Cardiac septum (tissue), 1 donor: ENCODE results near the gene PTCHD1. TPM values are rescaled to one million over a fixed set of nuclear protein-coding genes. Genes with fewer than 3 reads are reported as not detected.

Experiments used
- DNase-seq: peaks from one replicate; pipeline ENCODE4 v3.0.0-alpha.2; 2020; ENCODE audit warnings: low spot score
- intact Hi-C: fragments of 100-400 bp; cut with DNase I; formaldehyde crosslinking; loops from one replicate; pipeline ENCODE4 v1.14.0; 2022
- long read RNA-seq: library from polyadenylated mRNA; unstranded; transcript quantifications from one replicate; pipeline ENCODE4 v2.0.0, GENCODE V29; 2021
- total RNA-seq: library from RNA; stranded (reverse); fragmentation: NEBNext Ultra II Directional; extraction: Animal tissue kit (Norgen Biotek cat#: 25700); gene quantifications from one replicate; pipeline ENCODE4 v1.2.1, GENCODE V29; 2021
- donor health status: DM: no; HTN: no; CAD: no.

Gene PTCHD1
- total RNA-seq: 0.22 TPM
- long read RNA-seq, full-length matches to known transcripts: 1 of 1 reads
- long read RNA-seq, partial matches to known transcripts: 0 of 1 reads
- long read RNA-seq, other reads (novel, unspliced or antisense): 0 of 1 reads

DNA sequence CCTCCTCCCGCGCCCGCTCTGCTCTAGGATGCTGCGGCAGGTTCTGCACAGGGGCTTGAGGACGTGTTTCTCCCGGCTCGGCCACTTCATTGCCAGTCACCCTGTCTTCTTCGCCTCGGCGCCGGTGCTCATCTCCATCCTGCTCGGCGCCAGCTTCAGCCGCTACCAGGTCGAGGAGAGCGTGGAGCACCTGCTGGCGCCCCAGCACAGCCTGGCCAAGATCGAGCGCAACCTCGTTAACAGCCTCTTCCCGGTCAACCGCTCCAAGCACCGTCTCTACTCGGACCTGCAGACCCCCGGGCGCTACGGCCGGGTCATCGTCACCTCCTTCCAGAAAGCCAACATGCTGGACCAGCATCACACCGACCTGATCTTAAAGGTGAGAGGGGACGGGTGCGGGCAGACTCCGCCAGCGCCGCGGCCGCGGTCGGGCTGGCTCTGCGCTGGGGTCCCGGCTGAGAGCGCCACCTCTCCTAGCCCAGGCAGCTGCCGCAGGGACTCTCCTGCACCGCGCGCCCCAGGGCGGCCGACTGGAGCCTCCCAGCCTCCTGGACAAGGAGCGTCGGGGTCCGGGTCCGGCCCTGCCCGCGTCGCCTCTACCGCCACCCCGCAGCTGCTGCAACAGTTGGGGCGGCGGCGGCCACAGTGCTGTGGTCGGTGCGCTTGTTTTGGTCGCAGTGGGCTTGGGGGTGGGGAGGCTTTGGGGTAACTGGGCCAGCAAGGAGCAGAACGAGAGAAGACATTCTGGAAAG, at the start of gene PTCHD1:
TSS of gene PTCHD1 (plus strand) at position 2 of the 752 bp plus-strand sequence. CDS start at position 29, 27 bp downstream.
- no peak for DNase-seq
- intact Hi-C loops: no loop called here

DNA sequence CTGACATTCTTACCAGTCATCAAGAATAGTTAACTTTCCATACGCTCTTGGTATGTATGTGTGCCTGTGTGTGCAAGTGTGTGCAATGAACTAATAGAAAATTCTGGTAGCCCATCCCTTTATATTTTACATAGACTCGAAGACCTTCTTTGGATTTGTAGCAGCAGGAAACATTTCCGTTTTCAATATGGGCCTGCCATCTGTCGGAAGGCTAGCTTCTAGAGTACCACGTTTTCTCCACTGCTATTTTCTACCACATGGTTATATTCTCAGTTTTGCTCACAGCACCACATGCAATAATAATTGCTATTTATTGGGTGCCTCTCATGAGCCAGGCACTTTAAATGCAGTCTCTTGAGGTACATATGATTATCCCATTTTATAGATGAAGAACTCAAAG, 47.9 kb upstream of the PTCHD1 start:
- intact Hi-C loops: no loop called here
- no peak for DNase-seq

DNA sequence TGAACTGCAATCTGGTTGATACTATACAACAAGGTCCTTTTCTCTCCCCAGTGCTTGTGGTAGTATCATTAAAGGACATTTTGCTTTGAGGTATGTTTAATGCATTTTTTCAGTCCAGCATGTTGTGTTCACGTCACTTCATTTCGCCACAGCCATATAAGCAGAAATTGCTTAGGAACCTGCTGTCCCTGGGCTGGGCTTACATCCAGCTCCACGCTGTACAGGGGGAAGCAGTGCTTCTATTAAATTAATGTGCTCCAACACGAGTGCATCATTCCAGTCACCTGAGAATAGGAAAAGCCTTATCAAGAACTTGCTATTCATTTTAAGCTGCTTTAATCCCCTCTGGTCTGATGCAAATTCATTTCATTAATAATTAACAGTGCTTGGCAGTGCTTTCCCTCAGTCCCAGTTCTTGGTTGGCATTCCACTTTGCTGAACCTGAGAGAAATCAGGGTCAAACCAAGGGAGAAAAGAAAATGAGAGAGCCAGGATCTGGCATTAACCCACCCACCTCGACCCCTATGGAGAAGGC, 47.4 kb upstream of the PTCHD1 start:
- DNase-seq: no peak
- intact Hi-C loops: no loop called here

DNA sequence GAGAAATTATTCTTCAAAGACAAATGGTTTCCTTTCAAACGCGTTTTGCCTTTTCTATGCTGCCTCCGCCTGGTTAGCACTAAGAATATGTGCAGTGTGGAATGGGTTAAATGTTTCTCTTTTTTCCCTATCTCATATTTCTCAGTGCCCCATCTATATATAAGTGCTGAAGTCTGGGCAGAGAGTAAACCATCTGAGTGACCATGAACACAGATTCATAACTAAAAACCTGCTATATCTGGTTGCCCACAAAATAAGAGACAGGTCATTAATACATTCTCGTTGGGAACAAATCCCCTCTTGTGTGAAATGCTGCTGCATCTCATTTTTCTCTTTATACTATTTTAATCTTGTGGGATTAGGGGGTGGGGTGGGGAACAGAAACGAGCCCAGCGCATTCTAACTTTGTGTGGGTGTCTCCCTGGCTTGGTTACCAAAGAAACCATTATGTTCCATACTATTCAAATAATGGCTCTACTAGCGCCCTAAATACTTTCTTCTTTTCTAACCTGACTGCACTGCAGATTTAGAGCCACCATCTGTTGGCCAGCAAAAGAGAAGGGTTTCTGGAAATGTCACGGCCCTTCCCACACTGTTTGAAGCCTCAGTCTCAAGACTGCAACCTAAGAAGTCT, 42.2 kb upstream of the PTCHD1 start:
- DNase-seq: no peak
- intact Hi-C loops: no loop called here

DNA sequence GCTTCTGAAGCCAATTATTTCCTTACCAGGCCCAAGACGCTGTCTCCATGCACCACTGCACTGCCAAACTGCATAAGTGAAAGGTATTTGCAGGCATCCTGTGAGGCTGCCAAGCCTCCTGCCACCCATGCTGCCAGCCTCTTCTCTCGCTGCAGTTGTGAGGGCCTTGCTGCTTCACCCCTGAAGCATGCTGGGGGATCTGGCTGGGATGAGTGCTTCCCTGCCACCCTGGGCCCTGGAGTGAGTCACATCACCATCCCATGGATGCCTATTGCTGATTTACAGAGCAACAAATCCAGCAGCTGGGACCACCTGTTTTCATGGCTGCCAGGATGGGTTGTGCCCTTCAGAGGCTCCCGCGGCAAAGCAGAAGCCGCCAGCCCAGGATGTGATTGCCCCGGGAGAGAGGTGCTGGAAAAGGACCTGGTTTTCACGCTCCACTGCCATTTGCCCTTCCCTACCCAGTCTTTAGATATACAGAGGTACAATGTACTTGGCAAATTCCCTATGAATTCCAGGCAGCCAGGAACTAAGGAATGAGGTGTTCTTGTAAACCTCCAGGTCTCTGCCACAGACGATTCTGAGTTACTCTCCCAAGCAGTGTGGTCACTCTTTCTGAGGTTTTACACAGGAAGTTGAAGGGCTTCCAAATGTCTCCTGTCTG, 41.5 kb upstream of the PTCHD1 start:
- intact Hi-C loops: no loop called here
- DNase-seq: no peak

DNA sequence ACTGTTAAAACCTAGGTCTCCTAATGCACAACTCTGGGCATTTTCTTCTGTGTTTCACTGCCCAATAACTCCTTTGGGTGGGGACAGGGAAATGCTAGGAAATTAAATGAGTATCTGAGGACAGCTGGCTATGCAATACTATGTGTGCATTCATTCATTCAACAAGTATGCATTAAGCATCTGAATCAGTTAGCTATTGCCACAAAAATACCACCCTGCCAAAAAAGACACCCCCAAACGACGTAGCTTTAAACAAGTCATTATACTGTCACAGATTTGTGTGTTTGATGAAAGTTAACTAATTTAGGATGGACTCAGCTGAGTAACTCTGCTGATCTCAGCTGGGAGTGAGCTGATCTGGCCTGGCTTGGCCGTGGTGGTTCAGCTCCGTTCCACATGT, 29.8 kb upstream of the PTCHD1 start:
- intact Hi-C loops: no loop called here
- DNase-seq: no peak

DNA sequence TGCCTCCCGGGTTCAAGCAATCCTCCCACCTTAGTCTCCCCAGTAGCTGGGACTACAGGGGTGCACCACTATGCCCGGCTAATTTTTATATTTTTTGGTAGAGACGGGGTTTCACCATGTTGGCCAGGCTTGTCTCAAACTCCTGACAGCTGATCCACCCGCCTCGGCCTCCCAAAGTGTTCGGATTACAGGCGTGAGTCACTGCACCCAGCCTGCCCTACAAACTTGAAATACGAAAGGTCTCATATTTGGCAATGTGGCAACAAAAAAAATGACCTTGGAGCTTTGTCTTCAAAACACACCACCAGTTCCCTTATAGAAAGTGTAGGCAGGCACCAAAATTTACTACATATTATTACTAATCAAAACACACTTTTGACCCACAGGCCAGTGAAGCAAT, 22.9 kb upstream of the PTCHD1 start:
- intact Hi-C loops: no loop called here
- DNase-seq: no peak

DNA sequence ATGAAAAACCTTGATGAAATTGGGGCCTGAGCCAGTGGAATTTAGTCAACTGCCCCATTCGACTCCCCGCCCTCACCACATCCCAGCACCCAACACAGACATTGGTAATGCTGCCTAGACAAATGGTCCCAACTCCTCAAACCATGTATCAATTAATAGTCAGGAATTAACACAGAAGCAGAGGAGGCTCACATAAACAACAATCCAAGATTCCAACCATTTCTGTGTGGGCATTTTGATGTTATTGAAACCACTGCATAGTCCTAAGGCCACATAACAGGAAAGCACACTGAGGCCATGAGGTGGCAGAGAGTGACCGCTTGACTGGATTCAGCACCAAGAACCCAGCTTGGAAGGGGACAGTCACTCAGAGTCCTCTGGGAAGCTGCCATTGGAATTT, 22.5 kb upstream of the PTCHD1 start:
- intact Hi-C loops: no loop called here
- DNase-seq: no peak

DNA sequence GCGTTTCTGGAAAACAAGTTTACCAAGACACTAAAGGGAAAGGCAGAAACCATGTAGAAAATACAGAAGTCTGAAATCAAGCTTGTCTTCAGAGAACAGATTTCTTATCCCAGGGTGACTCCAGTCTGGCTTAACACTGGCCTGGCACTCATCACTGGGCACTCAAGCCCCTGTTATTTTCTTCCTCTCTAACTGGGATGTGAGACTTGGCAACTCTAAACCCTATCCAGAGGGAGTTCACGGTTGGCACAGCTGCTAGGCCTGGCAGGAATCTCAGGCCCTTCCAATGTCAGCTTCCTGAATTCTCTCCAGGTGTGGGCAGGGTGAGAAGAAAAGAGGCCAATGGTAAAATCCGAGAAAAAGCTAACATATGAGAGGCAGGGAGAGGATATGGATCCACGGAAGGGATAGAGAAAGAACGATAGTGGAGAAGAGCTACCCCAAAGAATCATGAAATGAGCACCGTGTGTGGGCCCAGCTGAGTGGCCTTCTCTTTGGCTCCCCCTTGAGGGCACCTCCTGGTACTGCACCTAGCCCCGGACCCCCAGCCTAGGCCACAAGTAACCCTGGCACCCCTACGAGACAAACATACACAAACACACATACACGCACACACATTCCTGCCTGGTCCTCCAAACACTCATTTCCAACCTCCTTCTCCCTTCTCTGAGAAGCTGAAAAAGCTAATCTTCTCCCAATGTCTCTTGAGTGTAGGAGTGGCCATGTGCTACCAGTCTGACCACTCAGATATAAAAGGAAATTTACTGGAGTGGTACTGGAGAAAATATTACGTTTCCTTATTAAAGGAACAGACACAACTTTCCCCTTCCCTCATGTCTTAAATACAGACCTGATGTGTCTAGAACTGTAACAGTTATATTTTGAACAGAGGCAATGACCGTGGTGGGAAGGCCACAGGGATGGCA, 16.6 kb upstream of the PTCHD1 start:
- no peak for DNase-seq
- intact Hi-C loops: no loop called here

DNA sequence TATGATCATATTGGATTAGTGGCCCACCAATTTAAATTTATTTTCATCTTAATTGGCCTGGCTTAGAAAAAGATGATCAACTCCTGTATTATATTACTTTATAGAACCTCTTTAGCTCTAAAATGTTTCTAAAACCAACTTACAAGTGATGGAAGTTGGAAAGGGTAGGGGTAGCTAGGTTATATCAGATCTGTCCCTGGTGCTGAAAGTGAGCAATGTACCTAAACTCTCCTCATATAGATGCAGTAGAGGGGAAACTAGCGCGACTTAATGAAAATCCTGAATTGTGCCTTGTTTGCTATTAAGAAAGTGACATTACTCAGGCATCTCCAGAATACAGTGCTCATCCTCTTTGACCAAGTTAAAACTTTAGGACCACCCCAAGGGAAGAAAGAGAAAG, 7.5 kb upstream of the PTCHD1 start:
- no peak for DNase-seq
- intact Hi-C loops: no loop called here

DNA sequence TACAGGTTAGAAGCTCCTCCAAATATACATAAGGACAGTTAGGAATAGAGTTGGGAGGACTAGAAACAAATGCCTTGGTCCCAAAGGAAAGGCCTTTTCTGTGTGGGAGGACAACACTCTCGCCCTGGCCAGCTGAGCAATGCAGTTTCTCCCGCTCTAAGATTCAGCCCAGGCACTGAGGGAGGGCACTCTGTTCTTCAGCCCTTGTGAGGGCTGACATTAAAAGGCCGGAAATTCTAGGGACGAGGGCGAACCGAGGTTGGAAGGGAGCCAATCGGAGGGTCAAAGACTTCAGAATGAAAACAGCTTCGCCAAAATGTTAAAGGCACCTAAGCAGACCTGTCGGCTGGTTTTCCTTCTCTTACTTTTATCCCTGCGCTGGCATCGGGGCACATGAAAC, 2.9 kb upstream of the PTCHD1 start:
- intact Hi-C loops: no loop called here
- DNase-seq: no peak

DNA sequence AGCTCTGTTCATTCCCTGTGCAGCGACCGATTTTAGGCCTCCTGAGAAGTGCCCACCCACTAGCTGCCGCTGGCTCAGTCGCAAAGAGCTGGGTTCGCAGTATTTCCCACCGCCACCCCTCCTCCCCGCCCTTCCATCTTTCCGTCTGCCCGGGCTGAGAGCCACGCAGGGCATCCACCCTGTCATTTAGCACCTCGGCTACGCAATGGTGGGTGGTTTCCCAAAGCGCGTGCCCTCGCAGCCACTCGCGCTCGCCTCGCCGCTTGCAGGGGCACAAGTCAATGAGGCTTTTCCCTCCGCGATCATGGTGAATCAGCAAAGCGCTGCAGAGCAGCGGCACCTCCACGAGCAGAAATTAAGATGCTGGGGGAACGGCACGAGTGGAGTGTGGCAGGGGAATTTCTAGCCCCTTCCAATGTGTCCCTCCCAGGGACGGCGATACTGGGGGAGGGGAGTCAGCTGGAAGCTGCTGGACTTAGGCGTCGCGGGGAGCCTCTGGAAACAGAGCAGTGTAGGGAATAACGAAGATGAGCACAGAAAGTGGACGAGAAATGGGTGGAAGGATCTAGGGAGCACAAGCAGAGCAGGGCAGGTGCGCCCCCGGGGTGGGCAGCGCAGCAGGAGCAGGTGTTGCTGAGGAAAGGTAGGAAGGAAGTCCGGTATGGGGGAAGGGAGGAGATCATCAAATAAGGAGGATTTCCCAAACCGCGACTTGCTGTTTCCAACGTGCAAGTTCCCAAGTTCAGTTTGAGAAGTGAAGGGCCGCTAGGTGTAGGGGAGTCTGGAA, 2.4 kb upstream of the PTCHD1 start:
- intact Hi-C loops: no loop called here
- no peak for DNase-seq

DNA sequence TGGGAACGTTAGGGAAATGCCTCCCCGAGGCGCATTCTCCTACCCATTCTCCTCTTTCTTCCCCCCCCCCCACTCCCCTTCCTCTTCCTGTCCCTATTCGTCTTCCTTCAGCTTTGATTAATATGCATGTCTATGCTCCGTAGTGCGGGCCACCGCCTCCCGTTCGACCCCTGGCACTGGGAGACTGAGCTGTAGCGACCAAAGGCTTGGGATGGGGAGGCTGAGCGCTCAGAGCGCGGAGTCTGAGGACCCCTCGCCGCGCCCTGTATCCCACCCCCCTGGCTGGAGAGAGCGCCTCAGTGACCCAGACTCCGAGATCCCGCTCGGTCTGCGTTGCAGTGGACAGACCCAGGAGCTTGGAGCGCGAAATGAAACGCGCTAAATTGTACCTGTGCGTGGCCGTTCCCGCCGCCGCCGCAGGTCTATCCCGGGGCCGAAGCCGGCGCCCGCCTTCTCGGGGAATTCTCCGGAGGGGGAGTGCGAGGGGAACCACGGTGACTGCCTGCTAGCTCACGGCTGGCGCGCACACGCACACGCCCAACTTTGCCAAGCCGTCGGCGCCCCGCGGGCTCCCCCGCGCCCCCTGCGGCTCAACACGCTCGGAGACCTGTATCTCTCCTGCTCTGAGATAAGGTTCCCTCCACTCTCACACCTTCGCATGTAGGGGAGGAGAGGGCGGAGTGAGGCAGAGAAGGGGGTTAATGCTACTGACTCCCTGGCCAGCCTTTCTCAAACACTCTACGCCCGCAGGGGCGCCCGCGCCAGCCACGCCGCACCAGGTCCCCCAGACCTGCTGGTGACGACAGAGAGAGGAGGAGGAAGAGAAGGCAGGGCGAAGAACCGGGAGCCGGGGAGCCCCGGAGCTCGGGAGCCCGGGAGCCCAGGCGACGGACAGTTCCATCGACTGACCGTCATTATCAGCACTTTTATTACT, 1.5 kb upstream of the PTCHD1 start:
- intact Hi-C loops: no loop called here

DNA sequence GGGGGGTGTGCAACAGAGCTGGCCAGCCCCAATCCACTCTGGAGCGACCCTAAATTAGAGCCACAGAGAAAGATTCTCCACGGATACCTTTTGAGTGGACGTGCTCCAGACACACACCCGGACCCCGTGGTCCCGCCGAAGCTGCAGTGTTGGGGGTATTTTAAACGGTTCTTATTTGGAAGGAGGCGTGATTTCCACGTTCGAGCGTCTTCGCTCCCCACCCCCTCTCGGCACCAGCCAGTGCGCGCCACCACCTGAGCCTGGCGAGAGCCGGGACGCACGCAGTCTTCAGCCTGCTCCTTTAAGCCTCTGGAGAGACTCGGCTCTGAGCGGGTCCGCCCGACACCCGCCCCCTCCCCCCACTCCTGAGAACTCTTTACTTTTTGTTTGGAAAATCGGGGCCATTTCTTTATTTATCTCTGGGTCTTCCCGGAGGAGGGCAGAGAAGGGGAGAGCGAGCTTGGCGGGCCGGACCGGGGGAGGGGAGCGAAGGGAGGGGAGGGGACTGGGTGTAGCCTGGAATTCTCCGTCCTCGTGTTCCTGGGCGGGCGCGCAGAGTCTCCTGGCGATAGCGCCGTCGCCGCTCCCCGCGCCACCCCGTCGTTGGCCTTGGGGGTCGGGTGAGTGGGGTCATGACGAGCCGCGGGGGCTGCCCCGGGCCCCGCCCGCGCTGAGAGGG, 668 bp upstream of the PTCHD1 start:
- DNase-seq: no peak
- intact Hi-C loops: no loop called here

More for the DNA sequence above, 1.5 kb upstream of the PTCHD1 start:
- no peak for DNase-seq

DNA sequence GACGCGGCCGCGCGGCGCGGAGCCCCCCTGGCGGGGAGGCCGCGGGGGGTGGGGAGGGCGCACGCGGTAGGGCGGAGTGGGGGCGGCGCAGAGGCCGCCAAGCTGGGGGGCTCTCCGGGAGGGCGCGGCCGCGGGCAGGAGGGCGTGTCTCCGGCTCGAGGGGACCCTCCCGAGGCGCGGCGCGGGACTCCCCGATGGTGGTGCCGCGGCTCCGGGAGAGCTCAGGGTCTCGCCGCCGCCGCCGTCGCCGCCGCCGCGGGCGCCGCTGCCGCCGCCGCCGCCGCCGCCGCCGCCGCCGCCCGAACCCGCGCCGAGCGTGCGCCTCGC, 165 bp upstream of the PTCHD1 start:
- intact Hi-C loops: no loop called here
- no peak for DNase-seq

DNA sequence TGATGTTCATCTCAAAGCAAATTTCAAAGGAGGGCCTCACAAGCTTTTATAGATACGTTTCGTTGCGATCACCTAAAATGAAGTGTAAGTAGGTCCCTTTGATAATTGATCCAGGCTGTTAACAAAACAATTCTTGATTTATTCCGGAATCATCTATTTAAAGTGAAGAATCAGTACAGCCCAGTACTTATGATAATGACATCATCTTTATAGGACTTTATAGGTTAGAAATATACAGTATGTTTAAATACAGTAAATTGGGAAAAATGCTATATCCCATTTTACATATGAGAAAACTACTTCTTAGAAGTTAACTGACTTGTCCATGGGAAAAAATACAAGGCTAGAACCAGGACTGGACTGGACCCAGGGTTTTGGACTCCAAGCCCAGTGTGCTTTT, 3.7 kb downstream of the PTCHD1 start:
- intact Hi-C loops: no loop called here
- no peak for DNase-seq

DNA sequence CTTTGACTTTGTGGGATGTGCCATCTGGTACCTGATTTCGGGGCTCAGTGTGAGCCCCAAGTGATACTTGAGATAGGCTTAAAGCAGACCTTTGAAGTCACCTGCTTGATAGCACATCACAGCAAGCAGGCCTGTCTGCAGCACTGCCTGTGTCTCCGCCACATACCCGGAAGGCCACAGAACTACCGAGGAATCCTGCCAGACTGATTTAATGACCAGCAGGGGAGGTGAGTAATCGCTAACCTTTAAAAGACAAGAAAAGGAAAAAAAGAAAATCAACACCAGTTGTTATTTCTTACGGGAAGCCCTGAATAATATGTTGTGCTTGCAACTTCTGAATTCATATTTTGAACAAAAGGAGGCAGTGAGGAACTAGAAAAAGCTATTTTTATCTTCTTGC, 6.8 kb downstream of the PTCHD1 start:
- intact Hi-C loops: no loop called here
- DNase-seq: no peak
